ENCODE measurements around the gene LRCH3.

GRCh38 chr3:197908957-197909701, 118.1 kb downstream of the LRCH3 start:
- TF ChIP-seq ZNF138 (tag by site-specific recombination; IDR thresholded peaks at IDR 0.05; ENCODE audit: borderline replicate concordance) (no peak), MEIS1 (CRISPR knock-in tag; IDR thresholded peaks at IDR 0.05; ENCODE audit: borderline replicate concordance) (no peak), ZNF311 (tag by site-specific recombination; IDR thresholded peaks at IDR 0.05; ENCODE audit: borderline replicate concordance) (no peak), ZBTB26 (tag by site-specific recombination; optimal IDR thresholded peaks at IDR 0.05) (no peak), PBX3 (CRISPR knock-in tag; IDR thresholded peaks at IDR 0.05) (no peak), KLF10 (tag by site-specific recombination; IDR thresholded peaks at IDR 0.05) (no peak), CTCF (tag by site-specific recombination; IDR thresholded peaks at IDR 0.05) (no peak), ZNF830 (tag by site-specific recombination; IDR thresholded peaks at IDR 0.05; ENCODE audit: low read depth) (no peak), ZNF658 (tag by site-specific recombination; IDR thresholded peaks at IDR 0.05) (no peak), ZFHX2 (tag by site-specific recombination; conservative IDR thresholded peaks at IDR 0.05) (no peak), YY1 (tag by site-specific recombination; IDR thresholded peaks at IDR 0.05) (no peak), RBAK (tag by site-specific recombination; IDR thresholded peaks at IDR 0.05) (no peak)

Measured in HEK293 (cell line).